Measurements from ENCODE around the gene OTX1. TPM values are rescaled to one million over a fixed set of nuclear protein-coding genes. Genes with fewer than 3 reads are reported as not detected.
A peak's percentile ranks its signal among the peaks of the same experiment; 100 is the strongest.

The OTX1 gene
- total and polyA plus RNA-seq, 2 donors (not counting 1 experiment from before 2014, with no cell fraction given) = not detected

DNA sequence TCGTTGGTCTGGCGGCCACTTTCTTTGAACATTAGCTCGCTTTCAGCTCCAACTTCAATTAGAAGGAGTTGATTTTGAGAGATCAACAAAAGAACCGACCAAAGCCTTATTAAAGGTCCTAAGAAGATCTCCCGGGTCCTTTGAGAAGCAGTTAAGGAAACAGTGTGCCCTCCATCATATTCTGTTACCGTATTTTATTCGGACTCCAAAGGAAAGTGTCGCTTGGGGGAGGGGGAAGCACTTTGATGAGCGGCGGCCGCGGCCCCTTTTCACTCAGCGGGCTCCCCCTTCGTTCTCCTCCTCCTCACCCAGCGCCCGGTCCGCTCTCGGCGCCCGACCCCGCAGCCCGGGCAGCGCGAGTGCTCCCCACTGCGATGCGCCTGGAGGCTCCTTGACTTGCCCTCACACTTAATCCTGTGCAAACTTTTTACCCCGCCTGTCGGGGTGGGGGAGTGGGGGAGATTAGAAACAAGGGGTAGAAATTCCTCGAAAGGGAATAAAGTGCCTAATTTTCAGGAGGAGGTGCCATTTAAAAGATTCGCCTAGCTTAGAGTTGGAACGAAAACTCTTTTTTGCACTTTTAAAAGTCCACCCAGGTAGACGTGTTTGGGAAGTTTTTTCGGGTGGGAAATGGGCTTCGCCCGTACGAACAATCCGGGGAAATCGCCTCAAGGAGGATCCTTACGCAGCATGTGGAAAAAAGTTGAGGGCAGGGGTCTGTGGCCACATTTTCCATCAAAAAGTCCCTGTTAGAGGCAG, 1.2 kb upstream of the OTX1 start:
- H3K4me1 ChIP-seq (ENCODE audit: control insufficient read depth in 2 of 2, insufficient read depth in 2 of 2, low read length in 2 of 2) = peaks cover 73 to 75% of the 10 kb centered on the region in 2 donors
- peaks cover 60% of the 10 kb centered on the region for H3K4me1 Mint-ChIP-seq
- no peak overlapping the region for H3K27ac ChIP-seq (ENCODE audit: low read length in 2 of 2)
- peak; percentile 90 for TF ChIP-seq EZH2 (IDR thresholded peaks at IDR 0.05; ENCODE audit: borderline replicate concordance, insufficient read depth, low read depth, low read length, poor library complexity, severe bottlenecking)
- no peak for TF ChIP-seq CTCF (IDR thresholded peaks at IDR 0.05)
- H3K27me3 ChIP-seq (replicated peaks in 1 of 4; ENCODE audit: control extremely low read depth in 1 of 4, control insufficient read depth in 3 of 4, insufficient read depth in 4 of 4, low read length in 3 of 4) = peaks cover 1 to 94% (median 82%) of the 10 kb centered on the region in 4 experiments
- intact Hi-C loops (cut with micrococcal nuclease) = loop anchor here (5.0 kb wide), 1 partner anchor 538 kb away; the partner anchor contains the start of genes MDH1 and WDPCP
- H3K4me2 ChIP-seq (replicated peaks; ENCODE audit: low read depth, low read length, poor library complexity, severe bottlenecking) = peak overlapping the region; percentile 84
- H3K36me3 ChIP-seq (replicated peaks in 1 of 2; ENCODE audit: control extremely low read depth in 1 of 2, control insufficient read depth in 1 of 2, extremely low read depth in 1 of 2, insufficient read depth in 2 of 2, low read length in 1 of 2) = no peaks in the 10 kb centered on the region
- H2AFZ ChIP-seq (ENCODE audit: insufficient read depth, low read depth, low read length, poor library complexity, severe bottlenecking) = peak overlapping the region; percentile 62
- H3K9me3 Mint-ChIP-seq (ENCODE audit: insufficient read depth) = no peaks in the 10 kb centered on the region
- H3K27ac Mint-ChIP-seq = no peak overlapping the region
- no peaks in the 10 kb centered on the region for H3K79me2 ChIP-seq (ENCODE audit: control insufficient read depth, insufficient read depth, low read length)
- H3K4me3 ChIP-seq (ENCODE audit: control extremely low read depth in 1 of 5, extremely low read depth in 1 of 5, insufficient read depth in 1 of 5, low read depth in 2 of 5, low read length in 4 of 5) = peak overlapping the region in 4 of 5 experiments; percentile 31 to 57 (median 50)
- ChIA-PET POLR2A (no interaction called here), CTCF (no interaction called here)
- peaks cover 83% of the 10 kb centered on the region for H3K27me3 Mint-ChIP-seq
- H4K20me1 ChIP-seq (ENCODE audit: control insufficient read depth, insufficient read depth, low read length, poor library complexity, severe bottlenecking) = peaks cover 10% of the 10 kb centered on the region
- H3K9me3 ChIP-seq (ENCODE audit: control extremely low read depth in 1 of 3, control insufficient read depth in 2 of 3, insufficient read depth in 1 of 3, low read length in 2 of 3) = peaks cover 0 to 66% (median 2%) of the 10 kb centered on the region in 3 donors
- ATAC-seq (ENCODE audit: low read depth) (no peak), DNase-seq (peak; percentile 57)
- 6% methylated on average over 11 of the region's 39 CpGs for WGBS (ENCODE audit: insufficient coverage)
- peak overlapping the region; percentile 58 for H3K9ac ChIP-seq (ENCODE audit: low read length)
- peak overlapping the region; percentile 85 for H3K4me3 Mint-ChIP-seq

- Histone ChIP-seq H3K9me3 (ENCODE audit: control extremely low read depth in 1 of 3, control insufficient read depth in 2 of 3, insufficient read depth in 1 of 3, low read length in 2 of 3) (peaks cover 0 to 66% (median 5%) of the 10 kb centered on the region in 3 donors), H3K36me3 (replicated peaks in 1 of 2; ENCODE audit: control extremely low read depth in 1 of 2, control insufficient read depth in 1 of 2, extremely low read depth in 1 of 2, insufficient read depth in 2 of 2, low read length in 1 of 2) (no peaks in the 10 kb centered on the region), H3K4me2 (replicated peaks; ENCODE audit: low read depth, low read length, poor library complexity, severe bottlenecking) (peak overlapping the region; percentile 84), H3K79me2 (ENCODE audit: control insufficient read depth, insufficient read depth, low read length) (no peaks in the 10 kb centered on the region), H4K20me1 (ENCODE audit: control insufficient read depth, insufficient read depth, low read length, poor library complexity, severe bottlenecking) (peaks cover 10% of the 10 kb centered on the region), H3K4me3 (ENCODE audit: control extremely low read depth in 1 of 5, extremely low read depth in 1 of 5, insufficient read depth in 1 of 5, low read depth in 2 of 5, low read length in 4 of 5) (peak overlapping the region in 4 of 5 experiments; percentile 31 to 57 (median 50)), H3K4me1 (ENCODE audit: control insufficient read depth in 2 of 2, insufficient read depth in 2 of 2, low read length in 2 of 2) (peaks cover 79 to 80% of the 10 kb centered on the region in 2 donors), H3K9ac (ENCODE audit: low read length) (peak overlapping the region; percentile 58), H3K27ac (ENCODE audit: low read length in 2 of 2) (no peak overlapping the region), H2AFZ (ENCODE audit: insufficient read depth, low read depth, low read length, poor library complexity, severe bottlenecking) (peak overlapping the region; percentile 62), H3K27me3 (replicated peaks in 1 of 4; ENCODE audit: control extremely low read depth in 1 of 4, control insufficient read depth in 3 of 4, insufficient read depth in 4 of 4, low read length in 3 of 4) (peaks cover 1 to 94% (median 84%) of the 10 kb centered on the region in 4 experiments)
- DNase-seq = peak; percentile 63
- TF ChIP-seq EZH2 (IDR thresholded peaks at IDR 0.05; ENCODE audit: borderline replicate concordance, insufficient read depth, low read depth, low read length, poor library complexity, severe bottlenecking) = no peak
- TF ChIP-seq CTCF (IDR thresholded peaks at IDR 0.05) = no peak
- H3K9me3 Mint-ChIP-seq (ENCODE audit: insufficient read depth) = no peaks in the 10 kb centered on the region
- H3K4me3 Mint-ChIP-seq = peak overlapping the region; percentile 85
- ChIA-PET CTCF (no interaction called here), POLR2A (no interaction called here)
- intact Hi-C loops (cut with micrococcal nuclease) = loop anchor here (5.0 kb wide), 2 partner anchors 343 to 537 kb away; partner anchors contain the start of genes EHBP1, MDH1 and WDPCP
- peak; percentile 19 for ATAC-seq (ENCODE audit: low read depth)
- H3K27ac Mint-ChIP-seq = no peak overlapping the region
- H3K4me1 Mint-ChIP-seq = peaks cover 65% of the 10 kb centered on the region
- H3K27me3 Mint-ChIP-seq = peaks cover 83% of the 10 kb centered on the region
- WGBS (ENCODE audit: insufficient coverage) = under 1% methylated on average over 30 of the region's 31 CpGs
Observed at GRCh38 chr2:63049970-63050333, 678 bp upstream of the OTX1 start.

Measured in B cell (primary cell).